ENCODE measurements around the gene PSMA2.

DNA sequence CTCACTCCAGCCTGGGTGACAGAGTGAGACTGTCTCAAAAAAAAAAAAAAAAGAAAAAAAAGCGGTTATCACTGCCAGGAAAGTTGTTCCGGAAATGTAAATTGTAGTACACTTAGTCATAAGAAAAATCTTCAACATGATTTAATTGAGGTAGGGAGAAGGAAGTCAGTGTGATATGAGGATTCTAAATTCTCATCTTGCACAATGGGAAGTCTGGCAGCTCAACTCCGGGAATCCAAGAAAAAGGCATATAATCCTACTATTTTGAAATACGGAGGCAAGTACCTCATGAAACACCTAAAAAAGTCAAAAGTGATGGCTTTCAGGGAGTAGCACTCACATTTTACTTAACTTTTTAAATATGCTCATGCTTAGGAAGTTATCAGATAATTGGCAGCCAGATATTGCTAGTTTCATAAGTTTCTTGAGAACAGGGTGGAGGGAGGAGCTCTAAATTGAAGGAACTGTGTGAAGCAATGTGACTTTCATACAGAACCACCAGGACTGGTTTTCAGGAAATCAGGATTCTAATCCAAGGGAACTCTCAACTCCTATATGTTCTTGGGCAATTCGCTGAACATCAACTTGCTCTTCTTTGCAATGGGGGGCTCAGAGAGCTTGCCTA, 17.4 kb downstream of the PSMA2 start:
- TF ChIP-seq, protein P1, sequence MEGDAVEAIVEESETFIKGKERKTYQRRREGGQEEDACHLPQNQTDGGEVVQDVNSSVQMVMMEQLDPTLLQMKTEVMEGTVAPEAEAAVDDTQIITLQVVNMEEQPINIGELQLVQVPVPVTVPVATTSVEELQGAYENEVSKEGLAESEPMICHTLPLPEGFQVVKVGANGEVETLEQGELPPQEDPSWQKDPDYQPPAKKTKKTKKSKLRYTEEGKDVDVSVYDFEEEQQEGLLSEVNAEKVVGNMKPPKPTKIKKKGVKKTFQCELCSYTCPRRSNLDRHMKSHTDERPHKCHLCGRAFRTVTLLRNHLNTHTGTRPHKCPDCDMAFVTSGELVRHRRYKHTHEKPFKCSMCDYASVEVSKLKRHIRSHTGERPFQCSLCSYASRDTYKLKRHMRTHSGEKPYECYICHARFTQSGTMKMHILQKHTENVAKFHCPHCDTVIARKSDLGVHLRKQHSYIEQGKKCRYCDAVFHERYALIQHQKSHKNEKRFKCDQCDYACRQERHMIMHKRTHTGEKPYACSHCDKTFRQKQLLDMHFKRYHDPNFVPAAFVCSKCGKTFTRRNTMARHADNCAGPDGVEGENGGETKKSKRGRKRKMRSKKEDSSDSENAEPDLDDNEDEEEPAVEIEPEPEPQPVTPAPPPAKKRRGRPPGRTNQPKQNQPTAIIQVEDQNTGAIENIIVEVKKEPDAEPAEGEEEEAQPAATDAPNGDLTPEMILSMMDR (IDR thresholded peaks at IDR 0.05; ENCODE audit: borderline replicate concordance, extremely low read depth, low read length, poor library complexity, severe bottlenecking) = no peak
- TF ChIP-seq EZH2 (IDR thresholded peaks at IDR 0.05; ENCODE audit: borderline replicate concordance, low read depth, low read length, severe bottlenecking) = no peak
